HG03159 (cell line): ENCODE measurements around the gene TBC1D16.

Experiments
- ATAC-seq: cut with Tn5 transposase; IDR thresholded peaks from one replicate; pipeline ENCODE4 v1.9.1; 2021; ENCODE audit warnings: mild to moderate bottlenecking, moderate library complexity; ENCODE audit not compliant: unreplicated experiment

The TBC1D16 gene

GRCh38 chr17:79930877-79931816 is 104.5 kb downstream of the TBC1D16 start:
- ATAC-seq, result no peak

DNA sequence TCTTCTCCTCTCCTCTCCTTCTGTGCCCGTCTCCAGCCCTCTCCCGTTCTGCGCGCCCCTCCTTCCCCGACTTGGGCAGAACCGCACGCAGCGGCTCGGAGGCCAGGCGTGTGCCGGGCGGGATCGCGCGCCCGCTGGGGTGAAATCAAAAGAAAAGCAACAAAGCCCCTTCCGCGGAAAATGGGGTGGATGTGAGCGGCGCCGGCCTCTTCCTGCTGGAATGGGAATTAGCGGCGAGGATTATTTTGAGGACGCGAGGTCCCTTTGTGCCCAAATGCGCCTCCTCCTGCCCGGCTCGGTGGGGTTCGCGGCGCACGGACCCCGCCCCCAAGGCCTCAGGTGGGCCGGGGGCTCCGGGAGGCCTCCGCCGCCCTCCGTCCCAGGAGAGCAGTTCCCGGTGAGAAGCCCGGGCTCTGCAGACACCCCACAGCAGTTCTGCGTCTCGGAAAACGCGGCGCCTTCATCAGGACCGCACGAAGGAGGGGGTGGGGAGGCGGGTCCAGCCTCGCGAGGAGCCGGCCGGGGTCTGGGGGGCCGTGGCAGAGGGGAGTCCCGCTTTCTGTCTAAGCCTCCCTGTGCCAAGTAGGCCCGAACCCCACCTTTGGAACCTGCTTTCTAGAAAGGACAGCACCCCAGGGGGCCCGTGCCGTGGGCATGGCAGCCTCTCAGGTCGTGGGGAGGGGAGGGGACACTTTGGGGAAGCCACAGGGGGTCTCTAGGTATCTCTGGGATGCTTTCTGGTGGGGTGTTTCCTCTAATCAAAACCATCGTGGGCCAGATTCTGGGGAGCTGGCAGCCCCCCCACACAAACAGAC is 105.4 kb downstream of the TBC1D16 start:
- ATAC-seq, result no peak

DNA sequence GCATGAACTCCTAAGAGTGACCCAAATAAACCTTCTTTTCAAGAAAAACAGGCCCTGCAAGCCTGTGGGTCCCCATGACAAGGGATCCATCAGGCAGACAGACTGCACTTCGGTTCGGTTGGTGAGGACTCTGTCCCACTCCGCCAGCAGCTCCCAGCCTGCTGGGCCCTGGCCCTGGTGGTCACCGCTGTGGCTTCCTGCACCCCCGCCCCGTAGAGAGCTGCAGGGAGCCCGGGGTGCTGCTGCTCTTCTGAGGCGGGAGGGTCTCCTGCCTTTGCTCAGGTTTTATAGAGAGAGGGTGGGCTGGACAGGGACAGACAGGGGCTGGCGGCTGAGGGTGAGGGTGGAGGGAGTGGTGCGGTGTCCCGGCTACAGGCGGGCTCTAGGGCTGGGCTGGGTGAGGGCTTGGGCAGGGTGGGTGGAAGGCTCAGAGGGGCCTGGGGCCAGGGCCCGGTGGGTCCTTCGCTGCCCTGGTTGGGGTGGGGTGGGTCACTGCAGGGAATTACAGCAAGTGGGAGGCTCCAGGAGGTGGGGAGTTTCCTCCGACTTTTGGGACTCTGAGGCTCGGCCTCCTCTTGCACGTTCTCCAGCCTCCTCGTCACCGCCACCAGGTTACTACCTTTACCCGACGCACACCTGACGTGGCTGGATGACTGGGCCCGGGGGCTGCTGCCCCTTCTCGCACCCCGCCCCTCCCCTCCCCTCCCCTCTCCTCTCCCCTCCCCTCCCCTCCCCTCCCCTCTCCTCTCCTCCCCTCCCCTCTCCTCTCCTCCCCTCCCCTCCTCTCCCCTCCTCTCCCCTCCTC is 106.2 kb downstream of the TBC1D16 start:
- ATAC-seq, result no peak

GRCh38 chr17:79928502-79929256 is 107.0 kb downstream of the TBC1D16 start:
- ATAC-seq, result no peak

GRCh38 chr17:79927688-79928501 is 107.8 kb downstream of the TBC1D16 start:
- ATAC-seq, result no peak

GRCh38 chr17:79927136-79927661 is 108.5 kb downstream of the TBC1D16 start:
- no peak for ATAC-seq

DNA sequence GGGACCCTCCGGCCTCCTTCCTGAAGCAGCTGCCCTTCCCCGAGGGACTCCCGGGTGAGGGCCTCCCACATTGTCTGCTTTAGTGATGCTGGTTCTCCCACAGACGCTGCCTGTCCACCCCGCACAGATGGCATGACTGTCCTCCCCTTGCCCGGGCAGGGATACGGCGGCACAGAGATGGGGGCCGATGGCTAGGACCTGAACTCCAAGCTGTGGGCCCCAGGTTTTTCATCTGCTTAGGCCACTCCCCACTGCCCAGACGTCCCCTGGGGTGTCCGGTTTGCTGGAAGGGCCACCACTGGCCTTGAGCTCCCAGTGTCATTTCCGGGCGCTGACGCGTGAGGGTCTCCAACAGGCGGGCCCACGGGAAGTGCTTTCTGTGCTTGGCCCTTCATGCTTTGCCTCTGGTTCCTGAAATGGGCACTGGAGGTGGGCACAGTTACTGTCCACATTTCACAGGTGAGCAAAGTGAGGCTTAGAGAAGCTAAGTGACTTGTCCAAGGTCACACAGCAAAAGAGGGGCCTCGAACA is 109.0 kb downstream of the TBC1D16 start:
- ATAC-seq, result no peak

GRCh38 chr17:79926142-79926604 is 109.5 kb downstream of the TBC1D16 start:
- no peak for ATAC-seq

DNA sequence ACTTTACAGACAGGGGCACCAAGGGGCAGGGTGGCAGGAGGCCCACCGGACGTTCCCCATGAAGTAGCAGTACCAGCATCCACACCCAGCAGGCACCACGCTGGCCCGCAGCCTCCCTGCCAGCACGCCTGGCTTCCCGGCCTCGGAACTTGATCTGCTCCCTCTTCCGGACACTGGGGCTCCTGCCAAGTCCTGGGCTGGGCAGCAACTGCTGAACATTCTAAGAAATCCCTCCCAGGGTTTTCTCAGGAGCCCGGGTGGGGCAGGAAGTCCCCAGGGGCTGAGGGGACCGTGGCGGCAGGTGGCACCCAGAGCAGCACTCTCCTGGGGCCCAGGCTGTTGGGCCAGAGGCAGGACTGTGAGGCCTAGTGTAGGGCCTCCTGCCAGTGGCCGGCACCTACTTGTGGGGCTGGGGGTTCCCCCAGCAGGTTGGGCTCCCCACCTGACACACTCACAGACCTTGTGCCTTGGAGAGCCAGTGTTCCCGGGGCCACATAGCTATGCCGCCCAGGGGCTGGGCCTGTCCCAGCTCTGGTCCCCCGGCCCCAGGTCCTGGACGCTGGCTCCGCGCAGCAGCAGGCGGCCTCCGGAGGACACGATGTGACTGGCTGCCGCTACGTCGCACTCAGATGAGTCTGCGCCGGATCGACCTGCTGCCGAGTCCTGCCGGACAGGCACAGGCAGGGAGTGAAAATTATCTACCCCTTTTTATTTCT is 110.3 kb downstream of the TBC1D16 start:
- no peak for ATAC-seq

GRCh38 chr17:79924639-79924976 is 111.1 kb downstream of the TBC1D16 start:
- no peak for ATAC-seq

DNA sequence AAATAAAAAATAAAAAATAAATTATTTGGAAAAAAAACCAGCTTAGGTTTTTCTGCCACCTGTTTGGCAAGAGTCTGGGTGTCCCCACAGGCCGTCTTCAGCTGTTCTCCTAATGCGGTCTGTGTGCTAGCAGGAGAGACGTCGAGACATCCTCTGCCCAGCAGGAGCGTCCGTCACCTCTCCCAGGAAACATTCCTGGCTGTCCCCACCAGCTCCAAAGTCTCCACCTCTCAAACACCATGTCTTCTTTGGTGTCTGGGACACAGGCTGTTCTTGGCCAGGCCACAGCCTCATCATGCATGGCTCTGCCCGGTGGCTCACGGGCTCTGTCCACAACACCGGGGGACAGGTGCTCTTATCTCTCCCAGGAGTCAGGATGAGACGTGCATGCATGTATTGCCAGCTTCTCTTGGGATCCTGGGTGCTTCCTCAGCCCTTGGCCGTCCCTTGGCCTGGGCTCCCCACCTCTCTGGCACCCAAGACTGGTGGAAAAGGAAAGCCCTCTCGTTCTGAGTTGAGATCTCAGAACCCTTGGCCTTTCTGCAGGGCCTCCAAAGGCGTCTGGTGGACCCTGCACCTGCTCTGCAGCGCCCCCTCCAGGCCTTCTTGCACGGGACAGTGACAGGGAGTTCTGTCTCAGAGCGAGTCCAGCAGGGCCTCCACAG is 111.6 kb downstream of the TBC1D16 start:
- no peak for ATAC-seq

GRCh38 chr17:79922798-79923197 is 112.9 kb downstream of the TBC1D16 start:
- no peak for ATAC-seq

DNA sequence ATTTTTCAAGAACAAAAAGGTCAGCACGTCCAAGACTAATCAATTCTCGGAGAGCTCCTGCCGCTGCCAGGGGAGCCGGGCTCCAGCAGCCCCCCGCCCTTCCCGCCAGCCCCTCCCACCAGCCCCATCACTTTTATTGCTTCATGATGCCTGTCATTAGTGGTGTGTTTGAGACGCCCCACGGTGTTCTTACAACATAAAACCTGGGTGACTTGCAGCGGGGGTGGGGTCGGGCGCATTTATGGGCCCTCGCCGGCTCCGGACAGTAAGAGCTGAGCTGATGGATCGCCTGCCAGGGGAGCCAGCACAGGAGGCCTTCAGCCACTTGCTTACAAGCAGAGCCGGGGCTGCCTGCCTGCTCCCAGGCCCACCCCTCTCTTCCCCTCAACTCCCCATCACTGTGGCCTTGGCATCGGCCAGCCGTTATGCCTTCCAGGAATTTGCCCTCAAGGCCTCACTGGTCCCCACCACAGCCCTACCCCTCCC is 113.5 kb downstream of the TBC1D16 start:
- no peak for ATAC-seq

- no peak for ATAC-seq
Measured at GRCh38 chr17:79921411-79922115, 114.1 kb downstream of the TBC1D16 start.

GRCh38 chr17:79920751-79921410 is 114.8 kb downstream of the TBC1D16 start:
- ATAC-seq, result no peak
